H1 (cell line): ENCODE results near the gene LCN15. TPM values are rescaled to one million over a fixed set of nuclear protein-coding genes. Genes with fewer than 3 reads are reported as not detected.

ENCODE experiments used
- JUN ChIP-seq: IDR thresholded peaks from 2 replicates; pipeline ENCODE4 v1.6.1; 2011; ENCODE audit warnings: low read depth, mild to moderate bottlenecking, improper control_type of control experiment, low read length
- JUND ChIP-seq: IDR thresholded peaks from 2 replicates; pipeline ENCODE4 v1.6.1; 2011; ENCODE audit warnings: mild to moderate bottlenecking, improper control_type of control experiment, low read length
- polyA plus RNA-seq, 7 experiments: library from polyadenylated mRNA; depleted of rRNA in 3 of 7; stranded (reverse) in 5 of 7; unstranded in 2 of 7; fragments of >200 nt in 5 of 7; fragments of 200-250 nt in 2 of 7; gene quantifications; 1 replicate in 5 of 7; 2 replicates in 1 of 7; 4 replicates in 1 of 7; pipeline versions ENCODE4 v1.2.1 to v1.2.3, GENCODE V29; 2011 to 2013; ENCODE audit warnings: missing spikeins in 2 of 7, mixed read lengths in 2 of 7
- total RNA-seq: library from RNA; stranded (reverse); fragmentation: NEBNext Ultra II Directional; extraction: Animal tissue kit (Norgen Biotek cat#: 25700); gene quantifications from 2 replicates; pipeline ENCODE4 v1.2.1, GENCODE V29; 2021

LCN15 gene
- total and polyA plus RNA-seq, 2 of the 8 experiments (the other 6 are each of a cell fraction or from before 2014, with no cell fraction given) = 0.08 to 0.47 TPM

- TF ChIP-seq JUND (no peak), JUN (no peak)
These were observed 29.4 kb downstream of the LCN15 start (continued) for GRCh38 chr9:136734837-136735496.
